CD14-positive monocyte (primary cell): ENCODE measurements around the gene UNC119B. TPM values are rescaled to one million over a fixed set of nuclear protein-coding genes. Genes with fewer than 3 reads are reported as not detected.

Experiments used
- DNase-seq, 3 donors: peaks; one replicate each; pipeline ENCODE4 v3.0.0-alpha.2; 2011 to 2022
- H2AFZ ChIP-seq: 2 replicates; pipeline ENCODE4 v1.6.0; 2012; ENCODE audit warnings: mild to moderate bottlenecking, low read depth, low read length, inconsistent platforms; ENCODE audit not compliant: insufficient read depth, poor library complexity, severe bottlenecking
- H3K27ac ChIP-seq, 2 donors: 1 replicate in 1 of 2; 2 replicates in 1 of 2; pipeline ENCODE4 v1.5.1; 2012 to 2013; ENCODE audit warnings: low read length in 2 of 2, control low read depth in 1 of 2, inconsistent platforms in 1 of 2, low read depth in 1 of 2, mild to moderate bottlenecking in 1 of 2
- H3K27me3 ChIP-seq, 2 donors: one replicate each; pipeline versions ENCODE4 v1.6.0 to v1.6.1; 2011 to 2013; ENCODE audit warnings: low read length in 2 of 2; ENCODE audit not compliant: control insufficient read depth in 2 of 2, insufficient read depth in 2 of 2
- H3K36me3 ChIP-seq, 2 donors: replicated peaks in 1 of 2; 1 replicate in 1 of 2; 2 replicates in 1 of 2; pipeline versions ENCODE4 v1.5.1 to v1.6.1; 2012 to 2013; ENCODE audit warnings: low read length in 2 of 2, control low read depth in 1 of 2, inconsistent platforms in 1 of 2, mild to moderate bottlenecking in 1 of 2; ENCODE audit not compliant: insufficient read depth in 2 of 2, control insufficient read depth in 1 of 2
- H3K4me1 ChIP-seq, 2 donors: 1 replicate in 1 of 2; 2 replicates in 1 of 2; pipeline versions ENCODE4 v1.5.1 to v1.6.1; 2012 to 2013; ENCODE audit warnings: low read length in 2 of 2, control low read depth in 1 of 2, inconsistent platforms in 1 of 2, mild to moderate bottlenecking in 1 of 2, moderate library complexity in 1 of 2; ENCODE audit not compliant: insufficient read depth in 2 of 2, control insufficient read depth in 1 of 2
- H3K4me2 ChIP-seq: replicated peaks from 2 replicates; pipeline ENCODE3; 2012; ENCODE audit warnings: low read length, moderate library complexity, mild to moderate bottlenecking; ENCODE audit not compliant: poor library complexity, severe bottlenecking; ENCODE audit errors: extremely low read depth
- H3K4me3 ChIP-seq, 3 experiments: fragments of 200-600 bp in 1 of 3; sonication (generic) in 1 of 3; replicated peaks in 1 of 3; 1 replicate in 2 of 3; 2 replicates in 1 of 3; pipeline ENCODE4 v1.5.1; 2011 to 2013; ENCODE audit warnings: low read length in 3 of 3, mild to moderate bottlenecking in 3 of 3, control low read depth in 2 of 3, low read depth in 2 of 3, inconsistent platforms in 1 of 3, moderate library complexity in 1 of 3
- H3K79me2 ChIP-seq: 2 replicates; pipeline ENCODE4 v1.6.0; 2012; ENCODE audit warnings: mild to moderate bottlenecking, control low read depth, inconsistent platforms, low read length, moderate library complexity; ENCODE audit not compliant: insufficient read depth
- H3K9ac ChIP-seq: 2 replicates; pipeline ENCODE4 v1.6.0; 2017; ENCODE audit warnings: low read length, mild to moderate bottlenecking; ENCODE audit not compliant: insufficient read depth, poor library complexity, severe bottlenecking
- H3K9me3 ChIP-seq, 2 donors: replicated peaks in 1 of 2; 1 replicate in 1 of 2; 2 replicates in 1 of 2; pipeline versions ENCODE4 v1.5.1 to v1.6.1; 2012 to 2013; ENCODE audit warnings: low read length in 2 of 2, control low read depth in 1 of 2; ENCODE audit not compliant: control insufficient read depth in 1 of 2, insufficient read depth in 1 of 2
- H4K20me1 ChIP-seq: 2 replicates; pipeline ENCODE4 v1.6.0; 2012; ENCODE audit warnings: mild to moderate bottlenecking, low read length, control low read depth, moderate library complexity; ENCODE audit not compliant: insufficient read depth
- H3K27ac Mint-ChIP-seq, 7 donors: one replicate each; pipeline ENCODE4 v1.8.0; 2020; ENCODE audit warnings: mild to moderate bottlenecking in 7 of 7, mixed read lengths in 7 of 7, moderate library complexity in 6 of 7, inconsistent platforms in 2 of 7
- H3K27me3 Mint-ChIP-seq, 3 donors: one replicate each; pipeline ENCODE4 v1.8.0; 2021 to 2022; ENCODE audit warnings: low read depth in 3 of 3, mild to moderate bottlenecking in 3 of 3, mixed read lengths in 3 of 3, moderate library complexity in 3 of 3, inconsistent platforms in 1 of 3
- H3K36me3 Mint-ChIP-seq, 2 donors: one replicate each; pipeline ENCODE4 v1.8.0; 2020; ENCODE audit warnings: mixed read lengths in 2 of 2, inconsistent platforms in 1 of 2, mild to moderate bottlenecking in 1 of 2
- H3K4me1 Mint-ChIP-seq: one replicate; pipeline ENCODE4 v1.8.0; 2020; ENCODE audit warnings: mild to moderate bottlenecking, mixed read lengths
- H3K4me3 Mint-ChIP-seq, 2 donors: one replicate each; pipeline ENCODE4 v1.8.0; 2020; ENCODE audit warnings: mild to moderate bottlenecking in 2 of 2, mixed read lengths in 2 of 2, moderate library complexity in 1 of 2
- H3K9me3 Mint-ChIP-seq, 7 donors: one replicate each; pipeline ENCODE4 v1.8.0; 2020 to 2022; ENCODE audit warnings: mixed read lengths in 7 of 7, mild to moderate bottlenecking in 6 of 7, moderate library complexity in 6 of 7, inconsistent platforms in 2 of 7
- CTCF ChIP-seq: fragments of 200-600 bp; IDR thresholded peaks from one replicate; pipeline ENCODE4 v1.8.0; 2022; ENCODE audit warnings: antibody characterized with exemption, mild to moderate bottlenecking
- WGBS: methylation state at CpG from one replicate; pipeline ENCODE4 v1.1.5; 2013; ENCODE audit warnings: missing lambda C conversion rate; ENCODE audit not compliant: insufficient coverage; 5-methylcytosine and 5-hydroxymethylcytosine counted together
- intact Hi-C, 2 donors: fragments of 100-400 bp; cut with micrococcal nuclease; formaldehyde crosslinking; loops; one replicate each; pipeline versions ENCODE4 v1.15.0 to v1.15.1; 2023
- polyA plus RNA-seq, 3 donors: library from polyadenylated mRNA; depleted of rRNA in 1 of 3; unstranded in 2 of 3; stranded (reverse) in 1 of 3; fragments of 300-500 nt in 2 of 3; fragments of >200 nt in 1 of 3; fragmentation: Illumina TruSeq in 2 of 3; gene quantifications; 1 replicate in 2 of 3; 2 replicates in 1 of 3; pipeline ENCODE4 v1.2.3, GENCODE V29; 2012 to 2021

The UNC119B gene
- polyA plus RNA-seq, 3 donors = 1.1 to 9.1 (median 2.1) TPM

DNA sequence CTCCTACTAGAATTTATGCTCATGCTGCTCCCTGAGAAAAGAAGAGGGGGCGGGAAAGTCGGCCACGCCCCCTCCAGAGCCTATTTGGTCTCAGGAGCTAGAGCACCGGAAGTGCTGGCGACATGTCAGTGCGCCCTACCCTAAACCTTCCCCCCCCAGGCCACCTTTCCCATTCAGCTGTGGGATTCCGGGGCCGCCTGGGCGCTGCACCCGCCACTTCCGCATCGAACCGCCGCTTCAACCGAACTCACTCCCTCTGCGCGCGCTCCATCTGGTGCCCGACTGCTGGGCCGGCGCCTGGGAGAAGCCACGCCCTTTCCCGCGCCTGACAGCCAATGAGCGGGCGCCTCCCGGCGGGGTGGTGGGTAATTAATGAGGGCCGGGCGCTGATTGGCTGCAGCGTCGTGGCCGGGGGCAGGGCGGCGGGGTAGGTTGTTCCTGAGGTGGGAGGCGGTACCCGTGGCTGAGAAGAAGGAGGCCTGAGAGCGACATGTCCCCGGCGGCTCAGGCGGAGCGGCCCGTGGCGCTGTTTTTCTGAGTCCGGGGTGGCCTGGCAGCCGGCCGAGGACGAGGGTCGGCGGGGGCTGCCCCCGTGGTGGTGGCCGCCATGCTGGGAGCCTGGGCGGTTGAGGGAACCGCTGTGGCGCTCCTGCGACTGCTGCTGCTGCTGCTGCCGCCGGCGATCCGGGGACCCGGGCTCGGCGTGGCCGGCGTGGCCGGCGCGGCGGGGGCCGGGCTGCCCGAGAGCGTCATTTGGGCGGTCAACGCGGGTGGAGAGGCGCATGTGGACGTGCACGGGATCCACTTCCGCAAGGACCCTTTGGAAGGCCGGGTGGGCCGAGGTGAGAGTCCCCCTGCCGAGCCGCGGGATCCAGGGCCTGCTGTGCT, 23.3 kb upstream of the UNC119B start, which contains the start of gene MLEC:
Gene MLEC (plus strand): TSS at position 460 of the 888 bp plus-strand sequence. CDS start 148 bp downstream, at position 608.
- Mint-ChIP-seq H3K27me3 (peaks cover 0 to 2% (median 0%) of the 10 kb centered on the region in 3 donors), H3K36me3 (peaks cover 0 to 5% of the 10 kb centered on the region in 2 donors), H3K4me1 (peaks cover 59% of the 10 kb centered on the region), H3K27ac (peak within 1 kb of the TSS; percentile 94 to 99 (median 97)), H3K4me3 (peak within 1 kb of the TSS; percentile 84 to 92), H3K9me3 (peaks cover 0 to 2% (median 0%) of the 10 kb centered on the region in 7 donors)
- WGBS = under 1% methylated on average over 80 of the region's 84 CpGs
- Histone ChIP-seq H3K27me3 (no peaks in the 10 kb centered on the region), H3K4me3 (peak within 1 kb of the TSS; percentile 65 to 92 (median 78)), H4K20me1 (peaks cover 43% of the 10 kb centered on the region), H3K4me1 (peaks cover 47 to 50% of the 10 kb centered on the region in 2 donors), H3K79me2 (peaks cover 48% of the 10 kb centered on the region), H3K9ac (peak within 1 kb of the TSS; percentile 87), H3K4me2 (peak within 1 kb of the TSS; percentile 95), H3K9me3 (no peaks in the 10 kb centered on the region), H3K36me3 (no peaks in the 10 kb centered on the region), H3K27ac (peak within 1 kb of the TSS; percentile 94 to 96), H2AFZ (peak within 1 kb of the TSS; percentile 83)
- no peak for TF ChIP-seq CTCF
- peak; percentile 97 to 98 (median 98) for DNase-seq
- intact Hi-C loops = loop anchor here (2.0 to 5.0 kb wide), 4 partner anchors 35 to 105 kb away; partner anchors contain the start of genes ACADS (in 2 of the 2) and POP5 (in 1 of the 2)

DNA sequence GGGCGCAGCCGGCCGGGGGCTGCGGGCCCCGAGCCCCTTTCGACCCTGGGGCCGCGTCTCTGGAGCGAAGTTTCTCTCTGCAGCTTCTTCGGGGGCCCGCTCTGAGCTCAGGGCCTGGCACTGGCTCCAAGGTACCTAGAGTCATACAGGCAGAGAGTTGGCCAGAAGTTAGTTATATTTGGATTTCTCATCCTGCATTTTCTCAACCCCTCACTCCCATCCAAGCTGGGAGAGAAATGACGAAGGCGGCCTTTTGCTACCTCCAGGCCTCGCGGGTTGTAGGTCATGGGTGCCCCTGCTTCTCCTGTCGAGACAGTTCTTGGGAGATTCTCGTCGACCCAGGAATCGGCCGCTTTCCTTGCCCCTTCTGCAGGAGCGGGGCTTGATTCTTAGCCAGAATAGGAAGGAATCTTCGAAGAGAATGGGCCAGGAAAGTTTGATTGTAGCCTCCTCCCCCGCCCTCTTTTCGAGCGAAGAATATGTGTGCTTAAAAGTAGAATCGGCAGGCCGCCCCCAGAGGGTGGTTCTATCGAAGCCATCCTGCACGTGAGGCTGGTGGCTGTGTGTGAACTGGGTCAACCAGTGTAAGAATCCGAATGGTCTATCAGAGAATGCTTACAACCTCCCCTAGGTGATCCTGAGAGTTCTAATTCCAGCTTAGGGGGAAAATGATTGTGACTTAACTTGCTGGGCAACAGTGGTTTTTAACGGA, 22.5 kb upstream of the UNC119B start:
- H3K27me3 Mint-ChIP-seq = peaks cover 0 to 2% (median 0%) of the 10 kb centered on the region in 3 donors
- peaks cover 66% of the 10 kb centered on the region for H3K4me1 Mint-ChIP-seq
- 2% methylated on average over 19 of the region's 31 CpGs for WGBS
- no peak for TF ChIP-seq CTCF
- Histone ChIP-seq H3K27me3 (no peaks in the 10 kb centered on the region), H2AFZ (peak overlapping the region; percentile 83), H3K9me3 (no peaks in the 10 kb centered on the region), H3K4me1 (peaks cover 47 to 57% of the 10 kb centered on the region in 2 donors), H3K4me2 (peak overlapping the region; percentile 95), H3K4me3 (peak overlapping the region; percentile 65 to 92 (median 78)), H4K20me1 (peaks cover 49% of the 10 kb centered on the region), H3K36me3 (peaks cover 0 to 4% of the 10 kb centered on the region in 2 donors), H3K9ac (peak overlapping the region; percentile 87), H3K79me2 (peaks cover 56% of the 10 kb centered on the region), H3K27ac (peak overlapping the region; percentile 94 to 96)
- intact Hi-C loops = loop anchor here (2.0 to 5.0 kb wide), 4 partner anchors 35 to 105 kb away; partner anchors contain the start of genes ACADS (in 2 of the 2) and POP5 (in 1 of the 2)
- peak overlapping the region; percentile 82 to 92 for H3K4me3 Mint-ChIP-seq
- peaks cover 3 to 13% of the 10 kb centered on the region in 2 donors for H3K36me3 Mint-ChIP-seq
- no peaks in the 10 kb centered on the region for H3K9me3 Mint-ChIP-seq
- peak in 1 of 3 donors; percentile 12 for DNase-seq
- H3K27ac Mint-ChIP-seq = peak overlapping the region; percentile 73 to 92 (median 90)
